Gastroesophageal sphincter (tissue), 3 donors: ENCODE results near the gene CMTM6.

ENCODE experiments used
- EP300 ChIP-seq: sonication (generic); formaldehyde crosslinking; IDR thresholded peaks from one replicate; pipeline ENCODE4 v1.6.1; 2017; ENCODE audit warnings: antibody characterized with exemption, mild to moderate bottlenecking
- POLR2A ChIP-seq, 2 donors: fragments of 450-650 bp; IDR thresholded peaks; one replicate each; pipeline ENCODE4 v1.6.1; 2017; ENCODE audit warnings: antibody characterized with exemption in 2 of 2, mild to moderate bottlenecking in 2 of 2, moderate library complexity in 1 of 2
- POLR2AphosphoS5 ChIP-seq: sonication (generic); formaldehyde crosslinking; IDR thresholded peaks from one replicate; pipeline ENCODE4 v1.6.1; 2017; ENCODE audit warnings: antibody characterized with exemption
- TF ChIP-seq, protein P1 (sequence below), 4 experiments: fragments of 200-600 bp in 2 of 4; fragments of 450-650 bp in 2 of 4; sonication (generic) in 1 of 4; IDR thresholded peaks; one replicate each; pipeline ENCODE4 v1.5.1; 2017 to 2019; ENCODE audit warnings: antibody characterized with exemption in 4 of 4, mild to moderate bottlenecking in 2 of 4, moderate library complexity in 2 of 4

DNA sequence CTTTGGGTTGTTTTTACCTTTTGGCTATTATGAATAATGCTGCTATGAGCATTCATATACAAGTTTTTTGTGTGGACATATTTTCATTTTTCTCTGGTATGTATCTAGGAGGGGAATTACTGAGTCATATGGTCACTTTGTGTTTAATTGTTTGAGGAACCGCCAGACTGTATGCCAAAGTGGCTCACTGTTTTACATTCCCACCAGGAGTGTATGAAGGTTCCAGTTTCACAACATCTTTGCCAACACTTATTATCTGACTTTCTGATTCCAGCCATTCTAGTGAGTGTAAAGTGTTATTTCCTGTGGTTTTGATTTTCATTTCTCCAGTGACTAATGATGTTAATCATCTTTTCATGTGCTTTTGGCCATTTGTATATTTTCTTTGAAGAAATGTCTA lies 59.2 kb downstream of the CMTM6 start:
- TF ChIP-seq POLR2A (IDR thresholded peaks at IDR 0.05) (no peak), POLR2AphosphoS5 (no peak), EP300 (no peak)
- TF ChIP-seq, protein P1, sequence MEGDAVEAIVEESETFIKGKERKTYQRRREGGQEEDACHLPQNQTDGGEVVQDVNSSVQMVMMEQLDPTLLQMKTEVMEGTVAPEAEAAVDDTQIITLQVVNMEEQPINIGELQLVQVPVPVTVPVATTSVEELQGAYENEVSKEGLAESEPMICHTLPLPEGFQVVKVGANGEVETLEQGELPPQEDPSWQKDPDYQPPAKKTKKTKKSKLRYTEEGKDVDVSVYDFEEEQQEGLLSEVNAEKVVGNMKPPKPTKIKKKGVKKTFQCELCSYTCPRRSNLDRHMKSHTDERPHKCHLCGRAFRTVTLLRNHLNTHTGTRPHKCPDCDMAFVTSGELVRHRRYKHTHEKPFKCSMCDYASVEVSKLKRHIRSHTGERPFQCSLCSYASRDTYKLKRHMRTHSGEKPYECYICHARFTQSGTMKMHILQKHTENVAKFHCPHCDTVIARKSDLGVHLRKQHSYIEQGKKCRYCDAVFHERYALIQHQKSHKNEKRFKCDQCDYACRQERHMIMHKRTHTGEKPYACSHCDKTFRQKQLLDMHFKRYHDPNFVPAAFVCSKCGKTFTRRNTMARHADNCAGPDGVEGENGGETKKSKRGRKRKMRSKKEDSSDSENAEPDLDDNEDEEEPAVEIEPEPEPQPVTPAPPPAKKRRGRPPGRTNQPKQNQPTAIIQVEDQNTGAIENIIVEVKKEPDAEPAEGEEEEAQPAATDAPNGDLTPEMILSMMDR (IDR thresholded peaks at IDR 0.05) = no peak
